IPS-NIHi7 (cell line): ENCODE results near the gene CFAP43.
"Not testable (repeated sequence)": the region's sequence is repeated elsewhere in the genome, so short reads cannot be mapped to it uniquely, and the experiment has no call there.

Experiments
- DNase-seq: peaks from one replicate; pipeline ENCODE4 v3.0.0; 2012; ENCODE audit warnings: mixed read lengths; ENCODE audit errors: extremely low spot score

The CFAP43 gene

GRCh38 chr10:104255311-104255981 lies 23.3 kb upstream of the CFAP43 start:
- DNase-seq: no peak

- DNase-seq: peak; percentile 72
Observed at GRCh38 chr10:104254493-104255310, 22.5 kb upstream of the CFAP43 start, which contains the start of gene GSTO1. TSS of gene GSTO1 (plus strand) at chr10:104254892. CDS start at chr10:104254929, 37 bp downstream.

- no peak for DNase-seq
Observed at GRCh38 chr10:104253606-104254410, 21.6 kb upstream of the CFAP43 start.

GRCh38 chr10:104253106-104253505 lies 20.9 kb upstream of the CFAP43 start:
- DNase-seq: peak; percentile 58

GRCh38 chr10:104252368-104252767 lies 20.2 kb upstream of the CFAP43 start:
- DNase-seq: no peak

- no peak for DNase-seq
Observed at GRCh38 chr10:104251443-104251842, 19.3 kb upstream of the CFAP43 start.

GRCh38 chr10:104250371-104250770 lies 18.2 kb upstream of the CFAP43 start:
- DNase-seq: no peak

- DNase-seq: not testable (repeated sequence)
Observed at GRCh38 chr10:104248931-104249330, 16.8 kb upstream of the CFAP43 start.

GRCh38 chr10:104247513-104248146 lies 15.5 kb upstream of the CFAP43 start:
- DNase-seq: no peak

- no peak for DNase-seq
Observed at GRCh38 chr10:104246976-104247375, 14.8 kb upstream of the CFAP43 start.

GRCh38 chr10:104245066-104245632 lies 13.0 kb upstream of the CFAP43 start:
- no peak for DNase-seq

GRCh38 chr10:104243512-104243911 lies 11.3 kb upstream of the CFAP43 start:
- no peak for DNase-seq

- not testable (repeated sequence) for DNase-seq
Observed at GRCh38 chr10:104243009-104243408, 10.8 kb upstream of the CFAP43 start.

- DNase-seq: no peak
Observed at GRCh38 chr10:104242545-104242944, 10.4 kb upstream of the CFAP43 start.

- no peak for DNase-seq
Observed at GRCh38 chr10:104240078-104240477, 7.9 kb upstream of the CFAP43 start.

- no peak for DNase-seq
Observed at GRCh38 chr10:104235801-104236200, 3.6 kb upstream of the CFAP43 start.

- DNase-seq: no peak
Observed at GRCh38 chr10:104234934-104235333, 2.8 kb upstream of the CFAP43 start.

- no peak for DNase-seq
Observed at GRCh38 chr10:104233817-104234216, 1.7 kb upstream of the CFAP43 start.

- DNase-seq: no peak
Observed at GRCh38 chr10:104232613-104233102, 494 bp upstream of the CFAP43 start.

GRCh38 chr10:104230490-104230889 lies 1.7 kb downstream of the CFAP43 start:
- no peak for DNase-seq

- no peak for DNase-seq
Observed at GRCh38 chr10:104223304-104223703, 8.9 kb downstream of the CFAP43 start.
